ENCODE measurements around the gene CKB. TPM values are rescaled to one million over a fixed set of nuclear protein-coding genes. Genes with fewer than 3 reads are reported as not detected.

The CKB gene
- total RNA-seq, 3 donors from 2014 or later = 1,316 to 3,346 (median 2,079) TPM

DNA sequence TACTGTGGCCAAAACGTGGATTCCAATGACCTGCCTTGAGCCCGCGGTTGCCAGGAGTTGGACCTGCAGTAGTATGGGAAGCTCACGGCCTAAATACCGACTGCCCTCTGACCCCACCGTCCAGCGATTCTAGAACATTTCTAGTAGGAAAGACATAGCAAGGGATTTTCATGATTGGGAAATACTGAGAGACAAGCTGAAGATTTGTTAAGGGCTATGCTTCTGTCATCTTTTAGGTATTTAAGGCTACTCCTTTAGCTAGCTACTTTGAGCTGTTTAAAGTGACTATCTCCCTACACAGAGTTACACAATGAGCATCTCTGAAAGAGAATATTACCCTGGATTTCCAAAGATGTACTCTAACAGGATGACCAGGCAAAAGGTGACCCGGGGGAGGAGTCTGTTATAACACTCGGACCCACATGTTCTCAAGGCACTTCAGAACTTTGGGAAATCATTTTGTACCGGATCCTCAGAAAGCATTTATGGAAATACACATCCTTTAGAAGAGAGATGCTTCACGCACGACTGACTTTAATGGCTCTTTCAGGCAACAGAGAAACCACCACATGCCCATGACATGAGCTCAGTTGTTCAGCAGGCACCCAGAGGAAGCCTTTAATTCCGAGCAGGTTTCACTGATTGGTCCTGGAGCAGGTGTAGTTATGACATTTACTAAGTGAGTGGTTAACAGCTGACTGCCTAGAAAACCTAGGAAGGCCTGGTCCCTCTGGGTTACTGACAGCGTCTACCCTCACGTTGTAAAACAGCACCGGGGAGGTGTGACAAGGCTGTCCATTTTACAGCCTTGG, 35.6 kb upstream of the CKB start:
- intact Hi-C loops (cut with DNase I, micrococcal nuclease) = loop anchor here in 1 of 2 donors (10.0 kb wide), 1 partner anchor 53 kb away; no protein-coding TSS in a partner anchor
- DNase-seq (no peak), ATAC-seq (no peak)
- H3K4me3 ChIP-seq = no peak overlapping the region
- no peaks in the 10 kb centered on the region for H3K36me3 ChIP-seq (ENCODE audit: low read depth)
- TF ChIP-seq, protein P1, sequence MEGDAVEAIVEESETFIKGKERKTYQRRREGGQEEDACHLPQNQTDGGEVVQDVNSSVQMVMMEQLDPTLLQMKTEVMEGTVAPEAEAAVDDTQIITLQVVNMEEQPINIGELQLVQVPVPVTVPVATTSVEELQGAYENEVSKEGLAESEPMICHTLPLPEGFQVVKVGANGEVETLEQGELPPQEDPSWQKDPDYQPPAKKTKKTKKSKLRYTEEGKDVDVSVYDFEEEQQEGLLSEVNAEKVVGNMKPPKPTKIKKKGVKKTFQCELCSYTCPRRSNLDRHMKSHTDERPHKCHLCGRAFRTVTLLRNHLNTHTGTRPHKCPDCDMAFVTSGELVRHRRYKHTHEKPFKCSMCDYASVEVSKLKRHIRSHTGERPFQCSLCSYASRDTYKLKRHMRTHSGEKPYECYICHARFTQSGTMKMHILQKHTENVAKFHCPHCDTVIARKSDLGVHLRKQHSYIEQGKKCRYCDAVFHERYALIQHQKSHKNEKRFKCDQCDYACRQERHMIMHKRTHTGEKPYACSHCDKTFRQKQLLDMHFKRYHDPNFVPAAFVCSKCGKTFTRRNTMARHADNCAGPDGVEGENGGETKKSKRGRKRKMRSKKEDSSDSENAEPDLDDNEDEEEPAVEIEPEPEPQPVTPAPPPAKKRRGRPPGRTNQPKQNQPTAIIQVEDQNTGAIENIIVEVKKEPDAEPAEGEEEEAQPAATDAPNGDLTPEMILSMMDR (IDR thresholded peaks at IDR 0.05) = no peak
- peaks cover 22% of the 10 kb centered on the region for H3K4me1 ChIP-seq (ENCODE audit: low read depth)
- H3K9me3 ChIP-seq = no peaks in the 10 kb centered on the region

- ATAC-seq = no peak
- H3K36me3 ChIP-seq (ENCODE audit: low read depth) = no peaks in the 10 kb centered on the region
- TF ChIP-seq, protein P1 (IDR thresholded peaks at IDR 0.05) = no peak
- intact Hi-C loops (cut with DNase I, micrococcal nuclease) = loop anchor here in 1 of 2 donors (10.0 kb wide), 1 partner anchor 52 kb away; no protein-coding TSS in a partner anchor
- H3K4me1 ChIP-seq (ENCODE audit: low read depth) = peaks cover 22% of the 10 kb centered on the region
- H3K9me3 ChIP-seq = no peaks in the 10 kb centered on the region
- DNase-seq = no peak
- H3K4me3 ChIP-seq = no peak overlapping the region
Measured at GRCh38 chr14:103556946-103557758, 34.5 kb upstream of the CKB start.

DNA sequence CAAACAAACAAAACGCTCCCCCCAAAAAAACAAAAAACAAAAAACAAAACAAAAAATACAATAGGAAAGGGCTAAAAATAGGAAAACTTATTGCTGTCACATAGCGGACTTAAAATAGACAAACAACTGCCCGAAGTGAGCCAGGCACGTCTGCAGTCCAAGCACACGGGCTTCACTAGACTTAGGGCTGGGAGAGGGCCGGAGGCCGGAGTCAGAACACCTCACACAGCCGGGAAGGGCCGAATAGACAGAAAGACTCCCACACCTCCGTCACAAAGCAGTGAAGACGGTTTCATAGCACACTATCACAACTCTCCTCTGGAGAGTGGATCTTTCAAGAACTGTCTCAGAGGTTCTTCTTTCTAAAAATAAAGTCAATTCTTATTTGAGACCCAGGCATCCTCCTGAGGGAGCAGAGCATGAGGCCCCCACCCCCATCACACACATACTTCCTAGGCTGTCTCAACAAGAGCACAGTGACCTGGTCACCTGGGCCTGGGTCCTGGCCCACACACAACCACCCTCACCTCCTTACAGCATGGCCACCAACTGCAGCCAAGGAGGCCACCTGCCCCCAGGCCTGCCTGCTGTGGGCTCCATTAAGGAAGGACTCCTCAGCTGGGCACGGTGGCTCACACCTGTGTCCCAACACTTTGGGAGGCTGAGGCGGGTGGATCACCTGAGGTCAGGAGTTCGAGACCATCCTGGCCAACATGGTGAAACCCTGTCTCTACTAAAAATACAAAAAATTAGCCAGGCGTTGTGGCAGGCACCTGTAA, 33.1 kb upstream of the CKB start:
- DNase-seq = no peak
- Histone ChIP-seq H3K4me3 (no peak overlapping the region), H3K36me3 (ENCODE audit: low read depth) (no peaks in the 10 kb centered on the region), H3K9me3 (no peaks in the 10 kb centered on the region), H3K4me1 (ENCODE audit: low read depth) (peaks cover 16% of the 10 kb centered on the region)
- intact Hi-C loops (cut with DNase I, micrococcal nuclease) = loop anchor here in 1 of 2 donors (10.0 kb wide), 1 partner anchor 51 kb away; no protein-coding TSS in a partner anchor
- ATAC-seq = no peak
- TF ChIP-seq, protein P1 (IDR thresholded peaks at IDR 0.05) = no peak

GRCh38 chr14:103552846-103553210, 30.2 kb upstream of the CKB start:
- TF ChIP-seq, protein P1 (IDR thresholded peaks at IDR 0.05) = no peak
- DNase-seq = no peak
- intact Hi-C loops (cut with DNase I, micrococcal nuclease) = loop anchor here in 1 of 2 donors (10.0 kb wide), 1 partner anchor 48 kb away; no protein-coding TSS in a partner anchor
- H3K4me1 ChIP-seq (ENCODE audit: low read depth) = peaks cover 9% of the 10 kb centered on the region
- H3K4me3 ChIP-seq = no peak overlapping the region
- no peaks in the 10 kb centered on the region for H3K9me3 ChIP-seq
- ATAC-seq = no peak
- H3K36me3 ChIP-seq (ENCODE audit: low read depth) = no peaks in the 10 kb centered on the region
